ENCODE data around the gene NEK6. TPM values are rescaled to one million over a fixed set of nuclear protein-coding genes. Genes with fewer than 3 reads are reported as not detected.

Gene NEK6
- polyA plus RNA-seq, 1 donor from 2014 or later = 76.2 TPM

DNA sequence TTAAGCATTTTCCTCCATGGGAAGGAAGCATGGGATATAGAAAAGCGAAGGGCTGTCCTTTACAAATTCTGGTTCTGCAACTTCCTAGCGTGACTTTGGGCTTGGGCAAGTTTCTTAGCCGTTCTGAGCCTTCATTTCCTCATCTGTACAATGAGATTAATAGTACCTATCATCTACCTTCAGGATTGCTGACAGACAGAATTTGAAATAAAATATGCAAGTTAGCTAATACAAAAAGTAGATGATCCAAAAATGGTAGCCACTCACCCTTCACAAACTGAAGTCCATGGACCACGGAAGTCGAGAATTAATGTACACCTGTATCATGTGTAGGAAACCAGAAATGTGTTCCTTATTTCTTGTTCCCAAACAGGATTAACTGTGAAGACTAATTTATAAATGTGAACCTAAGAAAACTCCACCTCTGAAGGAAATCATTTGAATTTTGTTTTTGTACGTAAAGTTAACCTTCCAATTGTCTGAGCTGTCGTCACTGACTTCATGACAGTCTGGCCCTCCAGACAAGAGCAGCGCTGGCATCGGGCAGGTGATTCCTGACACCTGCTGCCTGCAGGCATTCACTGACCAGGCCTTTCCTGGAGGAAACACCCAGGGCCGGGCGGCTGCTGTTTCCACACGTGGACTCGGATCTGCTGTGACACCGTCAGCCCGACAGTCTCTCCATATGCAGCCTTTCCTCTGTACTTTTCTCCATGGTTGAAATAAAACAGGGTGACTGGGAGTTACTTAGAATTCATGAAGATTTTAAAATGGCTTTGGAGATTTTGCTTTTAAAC, 94.1 kb downstream of the NEK6 start:
- Mint-ChIP-seq H3K4me3 (peak overlapping the region in 1 of 4 donors; percentile 50), H3K27ac (peak overlapping the region; percentile 22 to 68 (median 59))

DNA sequence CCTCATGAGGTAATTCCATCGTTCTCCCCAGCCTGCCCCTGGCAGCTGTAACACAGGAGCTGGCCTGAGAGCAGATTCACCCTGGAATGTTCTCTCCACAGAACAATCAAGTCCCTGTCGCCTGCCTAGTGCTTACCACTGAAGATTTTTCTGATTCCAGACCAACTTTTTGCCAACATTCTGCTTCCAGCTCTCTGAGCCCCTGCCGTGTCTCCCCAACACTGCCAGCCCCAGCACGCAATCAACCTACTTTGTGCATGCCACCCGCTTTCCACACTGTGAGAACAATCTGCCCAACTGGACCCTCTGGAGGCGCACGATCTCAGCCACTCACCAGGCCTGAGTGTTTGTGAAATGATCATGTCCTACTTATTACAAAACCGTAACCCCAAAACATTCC, 94.9 kb downstream of the NEK6 start:
- Mint-ChIP-seq H3K9me3 (no peaks in the 10 kb centered on the region), H3K27ac (peak overlapping the region in 2 of 3 donors; percentile 68 to 85), H3K36me3 (peaks cover 2% of the 10 kb centered on the region), H3K4me1 (peaks cover 4 to 6% (median 4%) of the 10 kb centered on the region in 3 donors), H3K4me3 (peak overlapping the region in 1 of 4 donors; percentile 15), H3K27me3 (peaks cover 1% of the 10 kb centered on the region)

More for the DNA sequence above, 94.1 kb downstream of the NEK6 start:
- no peaks in the 10 kb centered on the region for H3K27me3 Mint-ChIP-seq
- peaks cover 0 to 4% (median 3%) of the 10 kb centered on the region in 3 donors for H3K4me1 Mint-ChIP-seq
- no peaks in the 10 kb centered on the region for H3K36me3 Mint-ChIP-seq
- no peaks in the 10 kb centered on the region for H3K9me3 Mint-ChIP-seq

- Mint-ChIP-seq H3K9me3 (no peaks in the 10 kb centered on the region), H3K4me1 (peaks cover 4 to 6% (median 4%) of the 10 kb centered on the region in 3 donors), H3K27ac (peak overlapping the region in 2 of 3 donors; percentile 59 to 81), H3K27me3 (peaks cover 1% of the 10 kb centered on the region), H3K4me3 (no peak overlapping the region), H3K36me3 (peaks cover 4% of the 10 kb centered on the region)
Measured at GRCh38 chr9:124353166-124353768, 95.5 kb downstream of the NEK6 start.

DNA sequence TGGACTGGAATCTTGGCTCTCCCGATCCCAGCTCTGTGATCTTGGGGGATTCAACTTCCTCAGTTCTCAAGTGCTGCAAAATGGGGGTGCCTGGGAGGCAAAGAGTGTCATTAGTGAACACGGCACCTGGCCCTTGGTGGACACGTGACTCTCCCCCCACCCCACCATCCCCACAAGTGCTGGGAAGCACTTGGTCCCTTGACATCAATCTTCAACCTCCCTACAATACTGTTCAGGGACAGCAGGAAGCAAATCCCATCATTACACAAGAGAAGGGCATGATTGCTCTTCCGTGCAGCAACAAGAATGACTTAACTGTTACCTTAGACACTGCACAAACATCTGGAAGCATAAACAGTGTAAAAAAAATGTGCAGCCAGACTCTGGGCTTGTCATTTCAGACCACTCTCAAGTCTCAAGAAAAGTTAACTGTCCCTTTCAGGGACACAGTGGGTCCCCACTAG, 96.1 kb downstream of the NEK6 start:
- Mint-ChIP-seq H3K27ac (peak overlapping the region; percentile 59 to 93 (median 81)), H3K4me1 (peaks cover 4 to 6% (median 4%) of the 10 kb centered on the region in 3 donors), H3K27me3 (peaks cover 1% of the 10 kb centered on the region), H3K9me3 (no peaks in the 10 kb centered on the region), H3K36me3 (peaks cover 4% of the 10 kb centered on the region), H3K4me3 (no peak overlapping the region)

DNA sequence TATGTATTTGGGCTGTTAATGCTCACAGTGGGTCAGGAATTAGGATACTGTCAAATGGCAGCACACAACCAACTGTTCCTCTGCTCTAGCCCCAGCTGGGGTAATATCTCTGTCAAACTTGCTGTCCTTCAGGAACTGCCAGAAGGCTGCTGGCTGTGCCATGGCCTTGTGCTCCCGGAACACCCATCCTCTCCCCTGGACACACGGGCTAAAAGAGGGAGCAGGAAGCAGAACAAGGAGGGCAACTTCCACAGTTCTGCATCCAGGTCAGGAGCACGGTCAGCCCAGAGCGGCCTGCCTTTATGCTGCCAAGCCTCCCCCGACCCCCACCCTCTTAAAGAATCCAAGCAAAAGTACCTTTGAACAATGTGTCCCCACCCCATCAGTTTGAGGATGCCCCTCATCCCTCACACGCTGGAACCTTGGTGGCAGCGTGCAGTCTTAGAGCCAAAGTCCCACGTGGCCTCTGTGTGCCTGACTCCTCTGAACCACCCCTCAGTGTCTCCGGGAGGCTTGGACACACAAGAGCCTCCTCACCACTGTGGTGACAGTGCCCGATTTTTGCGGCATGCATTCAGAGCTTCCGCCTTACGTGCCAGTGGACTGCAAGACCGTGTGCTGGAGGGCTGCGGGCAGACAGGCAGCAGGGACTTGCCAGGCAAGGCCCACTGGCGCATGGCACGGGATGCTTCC, 96.7 kb downstream of the NEK6 start:
- H3K4me3 Mint-ChIP-seq = peak overlapping the region in 1 of 4 donors; percentile 47

DNA sequence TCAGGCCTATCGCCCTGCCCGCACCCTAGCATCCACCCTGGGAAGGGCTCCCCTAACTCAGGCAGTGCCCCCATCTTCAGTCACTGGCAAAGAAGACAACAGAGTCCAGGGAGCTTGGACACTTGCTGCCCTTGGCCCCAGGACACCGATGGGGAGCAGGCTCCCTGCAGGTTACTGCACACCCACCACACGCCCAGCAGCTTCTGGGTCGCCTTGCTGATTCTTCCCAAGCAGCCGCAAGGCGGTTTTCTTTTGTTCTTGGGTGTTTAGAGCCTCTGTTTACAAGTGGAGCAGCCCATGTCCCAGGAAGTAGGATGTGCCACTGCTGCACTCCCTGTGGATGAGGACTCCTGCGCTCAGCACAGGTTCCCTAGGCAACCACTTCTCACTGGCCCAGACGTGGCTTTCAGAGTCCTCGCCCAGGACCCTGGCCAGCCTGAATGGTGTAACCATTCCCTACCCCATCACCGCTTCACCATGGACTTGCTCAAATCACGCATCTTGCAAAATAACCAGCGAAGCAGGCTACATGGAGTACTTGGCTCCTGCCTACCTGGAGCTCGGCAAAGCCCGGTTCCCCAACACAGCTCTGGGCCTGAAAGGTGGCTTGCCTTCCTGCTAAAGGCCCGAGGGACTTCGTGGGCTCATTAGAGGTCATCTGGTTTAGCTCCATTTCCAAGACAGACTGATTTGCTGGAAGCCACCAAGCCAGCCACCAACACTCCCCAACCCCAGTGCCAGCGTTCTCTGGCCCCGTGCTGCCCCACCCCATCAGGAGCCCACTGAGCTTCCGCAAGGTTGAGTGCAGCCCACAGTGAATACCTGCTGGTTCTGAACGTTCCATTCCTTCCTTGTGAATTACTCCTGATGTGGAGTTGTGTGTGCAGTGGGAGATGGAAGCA, 97.5 kb downstream of the NEK6 start:
- H3K4me3 Mint-ChIP-seq = peak overlapping the region in 1 of 4 donors; percentile 8
- H3K36me3 Mint-ChIP-seq = peaks cover 4% of the 10 kb centered on the region
- H3K27ac Mint-ChIP-seq = peak overlapping the region in 1 of 3 donors; percentile 84
- peaks cover 4 to 9% (median 9%) of the 10 kb centered on the region in 3 donors for H3K4me1 Mint-ChIP-seq
- H3K9me3 Mint-ChIP-seq = no peaks in the 10 kb centered on the region
- peaks cover 1% of the 10 kb centered on the region for H3K27me3 Mint-ChIP-seq

More for the DNA sequence above, 96.7 kb downstream of the NEK6 start:
- Mint-ChIP-seq H3K9me3 (no peaks in the 10 kb centered on the region), H3K27ac (peak overlapping the region; percentile 59 to 93 (median 81)), H3K4me1 (peaks cover 4 to 6% (median 4%) of the 10 kb centered on the region in 3 donors), H3K36me3 (peaks cover 4% of the 10 kb centered on the region), H3K27me3 (peaks cover 1% of the 10 kb centered on the region)

DNA sequence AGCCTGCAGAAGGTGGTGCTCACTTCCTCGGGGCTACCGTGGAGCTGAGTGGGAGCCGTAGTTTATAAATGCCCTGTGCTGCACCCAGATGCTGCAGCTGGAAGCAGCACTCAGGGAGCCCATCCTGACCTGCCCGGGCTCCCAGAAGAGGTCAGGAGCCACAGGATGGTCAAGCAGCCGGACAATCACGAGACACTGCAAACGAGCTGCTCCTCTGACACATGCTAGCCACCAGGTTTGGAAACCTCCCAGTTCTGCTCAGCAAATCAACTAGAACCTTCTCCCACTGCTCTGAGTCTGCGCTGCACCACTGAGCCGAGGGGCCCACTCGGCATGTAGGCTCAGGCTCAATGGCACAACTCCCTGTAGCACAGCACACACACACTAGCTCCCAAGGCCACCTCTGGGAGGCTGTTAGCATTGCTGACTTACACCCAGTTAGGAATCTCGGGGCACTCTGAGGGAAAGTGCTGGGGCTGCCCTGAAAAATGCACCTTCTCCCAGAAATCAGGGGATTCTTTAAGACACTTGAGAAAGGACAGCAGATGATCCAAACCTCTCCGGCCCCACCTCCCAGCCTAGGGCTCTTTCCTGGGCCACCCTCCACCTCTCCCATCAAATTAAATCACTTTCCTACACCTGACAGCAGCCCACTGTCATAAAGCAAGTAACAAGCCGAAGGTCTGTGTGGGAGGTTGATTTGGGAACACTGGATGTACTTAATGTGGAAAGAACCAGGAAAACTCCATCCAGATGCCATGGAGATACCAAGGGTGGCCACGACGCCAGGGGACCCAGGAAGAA, 98.4 kb downstream of the NEK6 start:
- Mint-ChIP-seq H3K27me3 (peaks cover 1% of the 10 kb centered on the region), H3K36me3 (peaks cover 4% of the 10 kb centered on the region), H3K9me3 (no peaks in the 10 kb centered on the region), H3K4me3 (peak overlapping the region in 1 of 4 donors; percentile 8), H3K27ac (peak overlapping the region; percentile 18 to 94 (median 84)), H3K4me1 (peaks cover 4 to 16% (median 15%) of the 10 kb centered on the region in 3 donors)

- H3K36me3 Mint-ChIP-seq = peaks cover 4% of the 10 kb centered on the region
- peak overlapping the region in 2 of 4 donors; percentile 8 to 56 for H3K4me3 Mint-ChIP-seq
- H3K27ac Mint-ChIP-seq = peak overlapping the region; percentile 82 to 94 (median 84)
- peaks cover 1% of the 10 kb centered on the region for H3K27me3 Mint-ChIP-seq
- H3K9me3 Mint-ChIP-seq = no peaks in the 10 kb centered on the region
- H3K4me1 Mint-ChIP-seq = peaks cover 4 to 22% (median 15%) of the 10 kb centered on the region in 3 donors
Measured at GRCh38 chr9:124356745-124357390, 99.1 kb downstream of the NEK6 start.

DNA sequence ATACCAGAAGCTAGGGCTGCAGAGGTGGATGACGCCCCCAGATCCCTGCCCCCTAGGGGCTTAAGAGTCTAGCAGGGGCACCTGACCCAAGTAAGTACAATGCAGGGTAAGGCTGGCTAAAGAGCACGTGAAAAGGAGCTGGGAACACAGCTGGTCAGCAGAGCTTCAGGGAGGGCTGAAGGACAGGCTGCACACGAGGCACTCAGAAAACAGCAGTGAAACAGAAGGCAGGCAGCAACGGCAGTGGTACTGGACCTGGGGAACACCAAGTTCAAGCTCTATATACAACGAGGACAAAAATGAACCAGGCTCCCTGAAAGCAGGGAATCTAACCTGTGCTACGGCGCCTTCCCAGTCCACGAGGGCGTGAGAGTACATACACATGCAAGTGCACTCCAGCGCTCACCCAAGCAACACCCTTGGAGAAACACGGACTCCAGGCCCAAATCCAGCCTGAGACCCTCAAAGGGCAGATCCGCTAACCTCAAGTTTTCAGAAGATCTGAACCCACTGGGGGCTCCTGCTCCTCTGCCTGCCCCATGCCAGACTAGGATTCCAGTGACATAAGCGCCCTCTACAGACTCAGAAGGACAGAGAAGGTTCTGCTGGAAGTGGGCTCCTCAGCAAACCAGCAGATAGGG, 100.1 kb downstream of the NEK6 start:
- H3K27ac Mint-ChIP-seq = peak overlapping the region; percentile 82 to 94 (median 84)
- H3K4me1 Mint-ChIP-seq = peaks cover 4 to 22% (median 15%) of the 10 kb centered on the region in 3 donors
- no peaks in the 10 kb centered on the region for H3K9me3 Mint-ChIP-seq
- H3K27me3 Mint-ChIP-seq = peaks cover 1% of the 10 kb centered on the region
- peaks cover 4% of the 10 kb centered on the region for H3K36me3 Mint-ChIP-seq
- H3K4me3 Mint-ChIP-seq = no peak overlapping the region

DNA sequence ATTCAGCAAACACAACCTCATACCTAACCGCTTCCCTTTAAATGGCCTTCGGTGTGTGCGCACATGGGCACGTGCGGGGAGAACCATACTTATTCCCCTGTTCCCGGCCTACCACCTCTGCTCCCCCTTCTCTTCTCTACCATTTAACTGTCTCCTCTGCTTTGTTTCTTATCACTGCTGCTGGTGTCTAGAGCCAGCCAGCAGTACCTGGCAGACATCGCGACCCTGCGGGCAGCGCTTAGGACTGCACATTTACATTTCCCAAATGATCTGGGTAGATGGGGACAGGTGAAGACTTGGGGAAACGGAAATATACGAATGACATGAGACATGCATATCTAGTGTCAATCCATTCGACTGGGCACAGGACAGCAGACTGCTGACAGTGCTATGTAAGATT, 100.9 kb downstream of the NEK6 start:
- peaks cover 1% of the 10 kb centered on the region for H3K27me3 Mint-ChIP-seq
- peaks cover 4% of the 10 kb centered on the region for H3K36me3 Mint-ChIP-seq
- no peak overlapping the region for H3K27ac Mint-ChIP-seq
- H3K4me3 Mint-ChIP-seq = no peak overlapping the region
- no peaks in the 10 kb centered on the region for H3K9me3 Mint-ChIP-seq
- peaks cover 4 to 22% (median 15%) of the 10 kb centered on the region in 3 donors for H3K4me1 Mint-ChIP-seq

- Mint-ChIP-seq H3K4me3 (peak overlapping the region in 1 of 4 donors; percentile 60), H3K4me1 (peaks cover 4 to 17% (median 15%) of the 10 kb centered on the region in 3 donors), H3K27ac (peak overlapping the region in 1 of 3 donors; percentile 72), H3K9me3 (no peaks in the 10 kb centered on the region), H3K36me3 (peaks cover 4% of the 10 kb centered on the region), H3K27me3 (peaks cover 1% of the 10 kb centered on the region)
Measured at GRCh38 chr9:124359426-124359825, 101.7 kb downstream of the NEK6 start.

- peaks cover 1% of the 10 kb centered on the region for H3K27me3 Mint-ChIP-seq
- H3K27ac Mint-ChIP-seq = peak overlapping the region; percentile 57 to 82 (median 72)
- H3K9me3 Mint-ChIP-seq = no peaks in the 10 kb centered on the region
- peak overlapping the region in 1 of 4 donors; percentile 60 for H3K4me3 Mint-ChIP-seq
- peaks cover 4% of the 10 kb centered on the region for H3K36me3 Mint-ChIP-seq
- peaks cover 6 to 17% (median 15%) of the 10 kb centered on the region in 3 donors for H3K4me1 Mint-ChIP-seq
Measured at GRCh38 chr9:124359855-124360678, 102.3 kb downstream of the NEK6 start.
